Duodenal mucosa (tissue), 2 donors: Measurements from ENCODE around the gene DAB1.

ENCODE experiments used
- H3K27ac ChIP-seq: one replicate; pipeline ENCODE4 v1.7.0; 2013; ENCODE audit warnings: low read depth, low read length
- H3K27me3 ChIP-seq, 2 donors: one replicate each; pipeline ENCODE4 v1.7.0; 2013; ENCODE audit warnings: low read length in 2 of 2, control low read depth in 1 of 2; ENCODE audit not compliant: insufficient read depth in 2 of 2, control insufficient read depth in 1 of 2
- H3K36me3 ChIP-seq, 2 donors: one replicate each; pipeline ENCODE4 v1.7.0; 2013; ENCODE audit warnings: low read length in 2 of 2, control low read depth in 1 of 2; ENCODE audit not compliant: insufficient read depth in 2 of 2, control insufficient read depth in 1 of 2
- H3K4me1 ChIP-seq, 2 donors: one replicate each; pipeline ENCODE4 v1.7.0; 2013; ENCODE audit warnings: low read length in 2 of 2, control low read depth in 1 of 2; ENCODE audit not compliant: insufficient read depth in 2 of 2, control insufficient read depth in 1 of 2
- H3K4me3 ChIP-seq, 2 donors: one replicate each; pipeline ENCODE4 v1.7.0; 2013; ENCODE audit warnings: low read length in 2 of 2, low read depth in 1 of 2
- H3K9ac ChIP-seq, 2 donors: one replicate each; pipeline ENCODE4 v1.7.0; 2013; ENCODE audit warnings: low read length in 2 of 2, low read depth in 1 of 2
- H3K9me3 ChIP-seq, 2 donors: one replicate each; pipeline ENCODE4 v1.7.0; 2013; ENCODE audit warnings: low read length in 2 of 2, control low read depth in 1 of 2; ENCODE audit not compliant: control insufficient read depth in 1 of 2

The DAB1 gene

GRCh38 chr1:57369889-57370288 is 54.0 kb downstream of the DAB1 start:
- peaks cover 4 to 5% of the 10 kb centered on the region in 2 donors for H3K9me3 ChIP-seq
- no peak overlapping the region for H3K27ac ChIP-seq
- H3K4me1 ChIP-seq: no peaks in the 10 kb centered on the region
- H3K9ac ChIP-seq: no peak overlapping the region
- H3K4me3 ChIP-seq: no peak overlapping the region
- no peaks in the 10 kb centered on the region for H3K36me3 ChIP-seq
- H3K27me3 ChIP-seq: no peaks in the 10 kb centered on the region

- Histone ChIP-seq H3K27me3 (no peaks in the 10 kb centered on the region), H3K9me3 (peaks cover 4 to 5% of the 10 kb centered on the region in 2 donors), H3K36me3 (no peaks in the 10 kb centered on the region), H3K9ac (no peak overlapping the region), H3K4me3 (no peak overlapping the region), H3K27ac (no peak overlapping the region), H3K4me1 (no peaks in the 10 kb centered on the region)
Measured at GRCh38 chr1:57367945-57368344, 55.9 kb downstream of the DAB1 start.

GRCh38 chr1:57363643-57364042 is 60.2 kb downstream of the DAB1 start:
- no peak overlapping the region for H3K9ac ChIP-seq
- no peaks in the 10 kb centered on the region for H3K36me3 ChIP-seq
- peaks cover 4 to 5% of the 10 kb centered on the region in 2 donors for H3K9me3 ChIP-seq
- no peak overlapping the region for H3K27ac ChIP-seq
- no peak overlapping the region for H3K4me3 ChIP-seq
- no peaks in the 10 kb centered on the region for H3K4me1 ChIP-seq
- H3K27me3 ChIP-seq: no peaks in the 10 kb centered on the region

- Histone ChIP-seq H3K4me3 (no peak overlapping the region), H3K4me1 (no peaks in the 10 kb centered on the region), H3K9me3 (peaks cover 0 to 3% of the 10 kb centered on the region in 2 donors), H3K9ac (no peak overlapping the region), H3K36me3 (no peaks in the 10 kb centered on the region), H3K27me3 (no peaks in the 10 kb centered on the region), H3K27ac (no peak overlapping the region)
Measured at GRCh38 chr1:57363165-57363564, 60.7 kb downstream of the DAB1 start.

GRCh38 chr1:57362480-57362879 is 61.4 kb downstream of the DAB1 start:
- H3K9ac ChIP-seq: no peak overlapping the region
- no peaks in the 10 kb centered on the region for H3K27me3 ChIP-seq
- H3K27ac ChIP-seq: no peak overlapping the region
- no peaks in the 10 kb centered on the region for H3K4me1 ChIP-seq
- H3K36me3 ChIP-seq: no peaks in the 10 kb centered on the region
- H3K9me3 ChIP-seq: peaks cover 0 to 1% of the 10 kb centered on the region in 2 donors
- no peak overlapping the region for H3K4me3 ChIP-seq

GRCh38 chr1:57361516-57361915 is 62.3 kb downstream of the DAB1 start:
- H3K27me3 ChIP-seq: peaks cover 0 to 3% of the 10 kb centered on the region in 2 donors
- no peaks in the 10 kb centered on the region for H3K4me1 ChIP-seq
- no peak overlapping the region for H3K4me3 ChIP-seq
- H3K36me3 ChIP-seq: no peaks in the 10 kb centered on the region
- H3K9me3 ChIP-seq: no peaks in the 10 kb centered on the region
- H3K27ac ChIP-seq: no peak overlapping the region
- no peak overlapping the region for H3K9ac ChIP-seq

GRCh38 chr1:57360846-57361407 is 62.9 kb downstream of the DAB1 start:
- H3K27me3 ChIP-seq: peaks cover 0 to 3% of the 10 kb centered on the region in 2 donors
- no peak overlapping the region for H3K27ac ChIP-seq
- no peaks in the 10 kb centered on the region for H3K4me1 ChIP-seq
- no peaks in the 10 kb centered on the region for H3K9me3 ChIP-seq
- H3K36me3 ChIP-seq: no peaks in the 10 kb centered on the region
- no peak overlapping the region for H3K9ac ChIP-seq
- H3K4me3 ChIP-seq: no peak overlapping the region

GRCh38 chr1:57357462-57357861 is 66.4 kb downstream of the DAB1 start:
- Histone ChIP-seq H3K27me3 (peaks cover 0 to 3% of the 10 kb centered on the region in 2 donors), H3K9ac (no peak overlapping the region), H3K27ac (no peak overlapping the region), H3K4me3 (no peak overlapping the region), H3K4me1 (no peaks in the 10 kb centered on the region), H3K9me3 (no peaks in the 10 kb centered on the region), H3K36me3 (no peaks in the 10 kb centered on the region)

- H3K9me3 ChIP-seq: no peaks in the 10 kb centered on the region
- H3K4me1 ChIP-seq: no peaks in the 10 kb centered on the region
- no peaks in the 10 kb centered on the region for H3K36me3 ChIP-seq
- no peak overlapping the region for H3K9ac ChIP-seq
- no peak overlapping the region for H3K27ac ChIP-seq
- H3K4me3 ChIP-seq: no peak overlapping the region
- H3K27me3 ChIP-seq: peaks cover 0 to 3% of the 10 kb centered on the region in 2 donors
Measured at GRCh38 chr1:57353654-57354053, 70.2 kb downstream of the DAB1 start.

GRCh38 chr1:57350610-57351009 is 73.2 kb downstream of the DAB1 start:
- Histone ChIP-seq H3K4me3 (no peak overlapping the region), H3K4me1 (no peaks in the 10 kb centered on the region), H3K27ac (no peak overlapping the region), H3K9me3 (no peaks in the 10 kb centered on the region), H3K9ac (no peak overlapping the region), H3K27me3 (no peaks in the 10 kb centered on the region), H3K36me3 (no peaks in the 10 kb centered on the region)

- H3K9me3 ChIP-seq: no peaks in the 10 kb centered on the region
- no peak overlapping the region for H3K27ac ChIP-seq
- H3K4me1 ChIP-seq: no peaks in the 10 kb centered on the region
- H3K27me3 ChIP-seq: no peaks in the 10 kb centered on the region
- H3K9ac ChIP-seq: no peak overlapping the region
- no peaks in the 10 kb centered on the region for H3K36me3 ChIP-seq
- H3K4me3 ChIP-seq: no peak overlapping the region
Measured at GRCh38 chr1:57348921-57349320, 74.9 kb downstream of the DAB1 start.
